HEK293 (cell line): ENCODE results near the gene BCLAF1.

Source experiments
- HOXA7 ChIP-seq: sonication (generic); formaldehyde crosslinking; IDR thresholded peaks from 2 replicates; pipeline ENCODE4 v1.8.1; 2022; ENCODE audit warnings: missing genetic modification reagents, borderline replicate concordance
- ZNF138 ChIP-seq: fragments of 450-650 bp; formaldehyde crosslinking; IDR thresholded peaks from 2 replicates; pipeline ENCODE4 v1.5.1; 2016; ENCODE audit warnings: missing biosample characterization, missing genetic modification characterization, borderline replicate concordance
- ZNF423 ChIP-seq: fragments of 450-650 bp; formaldehyde crosslinking; IDR thresholded peaks from 2 replicates; pipeline ENCODE4 v1.5.1; 2016; ENCODE audit warnings: missing biosample characterization, missing genetic modification characterization
- ZNF555 ChIP-seq: fragments of 450-650 bp; formaldehyde crosslinking; conservative IDR thresholded peaks from 2 replicates; pipeline ENCODE4 v1.5.1; 2017; ENCODE audit warnings: missing biosample characterization, mild to moderate bottlenecking, missing genetic modification characterization, inconsistent platforms
- TF ChIP-seq, protein P1 (sequence below): fragments of 450-650 bp; formaldehyde crosslinking; IDR thresholded peaks from 2 replicates; pipeline ENCODE4 v1.5.1; 2016; ENCODE audit warnings: missing biosample characterization, missing genetic modification characterization
- TF ChIP-seq, protein P2 (sequence below): fragments of 450-650 bp; formaldehyde crosslinking; IDR thresholded peaks from 2 replicates; pipeline ENCODE4 v1.5.1; 2016; ENCODE audit warnings: missing biosample characterization, missing genetic modification characterization
- TF ChIP-seq, protein P3 (sequence below): fragments of 450-650 bp; formaldehyde crosslinking; conservative IDR thresholded peaks from 2 replicates; pipeline ENCODE4 v1.5.1; 2016; ENCODE audit warnings: low read depth, missing biosample characterization, missing genetic modification characterization

DNA sequence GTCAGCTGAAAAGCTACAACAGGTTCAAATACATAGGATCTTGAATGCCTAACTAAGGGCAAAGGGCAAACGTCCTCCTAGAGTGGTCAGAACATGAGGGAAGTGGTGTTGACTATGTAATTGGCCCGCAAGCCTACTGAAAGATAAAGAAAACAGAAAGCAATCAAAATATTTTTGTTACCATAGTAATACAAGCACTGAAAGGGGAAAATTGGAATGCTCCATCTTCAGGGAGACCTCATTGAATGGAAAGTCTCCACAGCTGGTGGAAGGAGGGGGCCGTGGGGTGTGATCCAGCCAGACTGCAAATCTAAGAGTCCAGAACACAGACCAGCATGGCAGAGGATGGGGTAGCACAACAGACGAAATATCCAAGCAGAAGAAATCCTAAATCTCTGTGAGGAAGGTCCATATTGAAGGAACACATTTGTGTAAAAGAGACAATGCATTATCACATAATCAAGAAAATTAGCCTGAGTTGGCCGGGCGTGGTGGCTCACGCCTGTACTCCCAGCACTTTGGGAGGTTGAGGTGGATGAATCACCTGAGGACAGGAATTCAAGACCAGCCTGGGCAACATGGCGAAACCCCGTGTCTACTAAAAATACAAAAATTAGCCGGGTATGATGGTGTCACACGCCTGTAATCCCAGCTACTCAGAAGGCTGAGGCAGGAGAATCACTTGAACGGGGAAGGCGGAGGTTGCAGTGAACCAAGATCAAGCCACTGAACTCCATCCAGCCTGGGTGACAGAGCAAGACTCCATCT is 79.1 kb downstream of the BCLAF1 start:
- TF ChIP-seq ZNF423 (tag by site-specific recombination): no peak
- TF ChIP-seq ZNF555: no peak
- TF ChIP-seq, protein P1, sequence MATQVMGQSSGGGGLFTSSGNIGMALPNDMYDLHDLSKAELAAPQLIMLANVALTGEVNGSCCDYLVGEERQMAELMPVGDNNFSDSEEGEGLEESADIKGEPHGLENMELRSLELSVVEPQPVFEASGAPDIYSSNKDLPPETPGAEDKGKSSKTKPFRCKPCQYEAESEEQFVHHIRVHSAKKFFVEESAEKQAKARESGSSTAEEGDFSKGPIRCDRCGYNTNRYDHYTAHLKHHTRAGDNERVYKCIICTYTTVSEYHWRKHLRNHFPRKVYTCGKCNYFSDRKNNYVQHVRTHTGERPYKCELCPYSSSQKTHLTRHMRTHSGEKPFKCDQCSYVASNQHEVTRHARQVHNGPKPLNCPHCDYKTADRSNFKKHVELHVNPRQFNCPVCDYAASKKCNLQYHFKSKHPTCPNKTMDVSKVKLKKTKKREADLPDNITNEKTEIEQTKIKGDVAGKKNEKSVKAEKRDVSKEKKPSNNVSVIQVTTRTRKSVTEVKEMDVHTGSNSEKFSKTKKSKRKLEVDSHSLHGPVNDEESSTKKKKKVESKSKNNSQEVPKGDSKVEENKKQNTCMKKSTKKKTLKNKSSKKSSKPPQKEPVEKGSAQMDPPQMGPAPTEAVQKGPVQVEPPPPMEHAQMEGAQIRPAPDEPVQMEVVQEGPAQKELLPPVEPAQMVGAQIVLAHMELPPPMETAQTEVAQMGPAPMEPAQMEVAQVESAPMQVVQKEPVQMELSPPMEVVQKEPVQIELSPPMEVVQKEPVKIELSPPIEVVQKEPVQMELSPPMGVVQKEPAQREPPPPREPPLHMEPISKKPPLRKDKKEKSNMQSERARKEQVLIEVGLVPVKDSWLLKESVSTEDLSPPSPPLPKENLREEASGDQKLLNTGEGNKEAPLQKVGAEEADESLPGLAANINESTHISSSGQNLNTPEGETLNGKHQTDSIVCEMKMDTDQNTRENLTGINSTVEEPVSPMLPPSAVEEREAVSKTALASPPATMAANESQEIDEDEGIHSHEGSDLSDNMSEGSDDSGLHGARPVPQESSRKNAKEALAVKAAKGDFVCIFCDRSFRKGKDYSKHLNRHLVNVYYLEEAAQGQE (tag by site-specific recombination): no peak
- TF ChIP-seq, protein P2, sequence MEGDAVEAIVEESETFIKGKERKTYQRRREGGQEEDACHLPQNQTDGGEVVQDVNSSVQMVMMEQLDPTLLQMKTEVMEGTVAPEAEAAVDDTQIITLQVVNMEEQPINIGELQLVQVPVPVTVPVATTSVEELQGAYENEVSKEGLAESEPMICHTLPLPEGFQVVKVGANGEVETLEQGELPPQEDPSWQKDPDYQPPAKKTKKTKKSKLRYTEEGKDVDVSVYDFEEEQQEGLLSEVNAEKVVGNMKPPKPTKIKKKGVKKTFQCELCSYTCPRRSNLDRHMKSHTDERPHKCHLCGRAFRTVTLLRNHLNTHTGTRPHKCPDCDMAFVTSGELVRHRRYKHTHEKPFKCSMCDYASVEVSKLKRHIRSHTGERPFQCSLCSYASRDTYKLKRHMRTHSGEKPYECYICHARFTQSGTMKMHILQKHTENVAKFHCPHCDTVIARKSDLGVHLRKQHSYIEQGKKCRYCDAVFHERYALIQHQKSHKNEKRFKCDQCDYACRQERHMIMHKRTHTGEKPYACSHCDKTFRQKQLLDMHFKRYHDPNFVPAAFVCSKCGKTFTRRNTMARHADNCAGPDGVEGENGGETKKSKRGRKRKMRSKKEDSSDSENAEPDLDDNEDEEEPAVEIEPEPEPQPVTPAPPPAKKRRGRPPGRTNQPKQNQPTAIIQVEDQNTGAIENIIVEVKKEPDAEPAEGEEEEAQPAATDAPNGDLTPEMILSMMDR (tag by site-specific recombination): no peak
- TF ChIP-seq, protein P3, sequence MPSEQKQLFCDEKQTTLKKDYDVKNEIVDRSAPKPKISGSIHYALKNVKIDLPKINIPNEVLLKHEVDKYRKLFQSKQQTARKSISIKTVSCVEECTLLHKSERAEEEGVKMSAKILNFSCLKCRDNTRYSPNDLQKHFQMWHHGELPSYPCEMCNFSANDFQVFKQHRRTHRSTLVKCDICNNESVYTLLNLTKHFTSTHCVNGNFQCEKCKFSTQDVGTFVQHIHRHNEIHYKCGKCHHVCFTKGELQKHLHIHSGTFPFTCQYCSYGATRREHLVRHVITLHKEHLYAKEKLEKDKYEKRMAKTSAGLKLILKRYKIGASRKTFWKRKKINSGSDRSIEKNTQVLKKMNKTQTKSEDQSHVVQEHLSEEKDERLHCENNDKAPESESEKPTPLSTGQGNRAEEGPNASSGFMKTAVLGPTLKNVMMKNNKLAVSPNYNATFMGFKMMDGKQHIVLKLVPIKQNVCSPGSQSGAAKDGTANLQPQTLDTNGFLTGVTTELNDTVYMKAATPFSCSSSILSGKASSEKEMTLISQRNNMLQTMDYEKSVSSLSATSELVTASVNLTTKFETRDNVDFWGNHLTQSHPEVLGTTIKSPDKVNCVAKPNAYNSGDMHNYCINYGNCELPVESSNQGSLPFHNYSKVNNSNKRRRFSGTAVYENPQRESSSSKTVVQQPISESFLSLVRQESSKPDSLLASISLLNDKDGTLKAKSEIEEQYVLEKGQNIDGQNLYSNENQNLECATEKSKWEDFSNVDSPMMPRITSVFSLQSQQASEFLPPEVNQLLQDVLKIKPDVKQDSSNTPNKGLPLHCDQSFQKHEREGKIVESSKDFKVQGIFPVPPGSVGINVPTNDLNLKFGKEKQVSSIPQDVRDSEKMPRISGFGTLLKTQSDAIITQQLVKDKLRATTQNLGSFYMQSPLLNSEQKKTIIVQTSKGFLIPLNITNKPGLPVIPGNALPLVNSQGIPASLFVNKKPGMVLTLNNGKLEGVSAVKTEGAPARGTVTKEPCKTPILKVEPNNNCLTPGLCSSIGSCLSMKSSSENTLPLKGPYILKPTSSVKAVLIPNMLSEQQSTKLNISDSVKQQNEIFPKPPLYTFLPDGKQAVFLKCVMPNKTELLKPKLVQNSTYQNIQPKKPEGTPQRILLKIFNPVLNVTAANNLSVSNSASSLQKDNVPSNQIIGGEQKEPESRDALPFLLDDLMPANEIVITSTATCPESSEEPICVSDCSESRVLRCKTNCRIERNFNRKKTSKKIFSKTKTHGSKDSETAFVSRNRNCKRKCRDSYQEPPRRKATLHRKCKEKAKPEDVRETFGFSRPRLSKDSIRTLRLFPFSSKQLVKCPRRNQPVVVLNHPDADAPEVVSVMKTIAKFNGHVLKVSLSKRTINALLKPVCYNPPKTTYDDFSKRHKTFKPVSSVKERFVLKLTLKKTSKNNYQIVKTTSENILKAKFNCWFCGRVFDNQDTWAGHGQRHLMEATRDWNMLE (tag by site-specific recombination): no peak
- TF ChIP-seq HOXA7: no peak
- TF ChIP-seq ZNF138: no peak
